Common myeloid progenitor, CD34-positive (primary cell): ENCODE data around the gene SEC14L3.

Experiments
- CTCF ChIA-PET: fragments of 350-600 bp; sonication (Branson Sonifier 250); formaldehyde crosslinking; loops from one replicate; lab custom pipeline; 2021; ENCODE audit warnings: antibody characterized with exemption; lab: Charles Lee
- POLR2A ChIA-PET: fragments of 350-600 bp; sonication (Branson Sonifier 250); formaldehyde crosslinking; loops from one replicate; lab custom pipeline; 2021; ENCODE audit warnings: antibody characterized with exemption; lab: Charles Lee
- DNase-seq, 3 donors: peaks; one replicate each; pipeline versions ENCODE4 v3.0.0 to v3.0.0-alpha.2; 2013
- H3K27ac ChIP-seq, 2 experiments: 1 replicate in 1 of 2; 2 replicates in 1 of 2; pipeline ENCODE4 v1.7.0; 2013; ENCODE audit warnings: inconsistent platforms in 2 of 2, low read length in 2 of 2, mild to moderate bottlenecking in 2 of 2, low read depth in 1 of 2, moderate library complexity in 1 of 2; ENCODE audit not compliant: severe bottlenecking in 2 of 2, insufficient read depth in 1 of 2, poor library complexity in 1 of 2
- H3K27me3 ChIP-seq, 5 experiments: replicated peaks in 2 of 5; 1 replicate in 3 of 5; 2 replicates in 2 of 5; pipeline versions ENCODE4 v1.6.1 to v1.7.0; 2013; ENCODE audit warnings: low read length in 4 of 5, mild to moderate bottlenecking in 2 of 5, moderate library complexity in 2 of 5, inconsistent platforms in 1 of 5; ENCODE audit not compliant: insufficient read depth in 5 of 5, control insufficient read depth in 4 of 5
- H3K36me3 ChIP-seq, 4 experiments: 1 replicate in 2 of 4; 2 replicates in 2 of 4; pipeline versions ENCODE4 v1.6.1 to v1.7.0; 2013; ENCODE audit warnings: low read length in 3 of 4, control low read depth in 1 of 4, mild to moderate bottlenecking in 1 of 4; ENCODE audit not compliant: control insufficient read depth in 4 of 4, insufficient read depth in 4 of 4
- H3K4me1 ChIP-seq, 4 experiments: 1 replicate in 3 of 4; 2 replicates in 1 of 4; pipeline versions ENCODE4 v1.6.1 to v1.7.1; 2013; ENCODE audit warnings: low read length in 3 of 4, mild to moderate bottlenecking in 3 of 4, control low read depth in 1 of 4, inconsistent platforms in 1 of 4, moderate library complexity in 1 of 4; ENCODE audit not compliant: control insufficient read depth in 4 of 4, insufficient read depth in 4 of 4; ENCODE audit errors: control extremely low read depth in 1 of 4
- H3K4me3 ChIP-seq, 7 experiments: 1 replicate in 4 of 7; 2 replicates in 3 of 7; pipeline versions ENCODE4 v1.5.1 to v1.7.0; 2013; ENCODE audit warnings: mild to moderate bottlenecking in 7 of 7, low read length in 6 of 7, moderate library complexity in 6 of 7, inconsistent platforms in 2 of 7, low read depth in 2 of 7, control low read depth in 1 of 7; ENCODE audit not compliant: insufficient read depth in 4 of 7, control insufficient read depth in 1 of 7; ENCODE audit errors: extremely low read depth in 1 of 7
- H3K9me3 ChIP-seq, 5 experiments: 1 replicate in 4 of 5; 2 replicates in 1 of 5; pipeline versions ENCODE4 v1.6.1 to v1.7.1; 2013; ENCODE audit warnings: low read length in 4 of 5, mild to moderate bottlenecking in 2 of 5, inconsistent platforms in 1 of 5, low read depth in 1 of 5, moderate library complexity in 1 of 5; ENCODE audit not compliant: control insufficient read depth in 4 of 5, insufficient read depth in 2 of 5; ENCODE audit errors: control extremely low read depth in 1 of 5
- WGBS: methylation state at CpG from one replicate; pipeline ENCODE4 v1.1.5; 2013; ENCODE audit not compliant: insufficient coverage; 5-methylcytosine and 5-hydroxymethylcytosine counted together

The SEC14L3 gene

DNA sequence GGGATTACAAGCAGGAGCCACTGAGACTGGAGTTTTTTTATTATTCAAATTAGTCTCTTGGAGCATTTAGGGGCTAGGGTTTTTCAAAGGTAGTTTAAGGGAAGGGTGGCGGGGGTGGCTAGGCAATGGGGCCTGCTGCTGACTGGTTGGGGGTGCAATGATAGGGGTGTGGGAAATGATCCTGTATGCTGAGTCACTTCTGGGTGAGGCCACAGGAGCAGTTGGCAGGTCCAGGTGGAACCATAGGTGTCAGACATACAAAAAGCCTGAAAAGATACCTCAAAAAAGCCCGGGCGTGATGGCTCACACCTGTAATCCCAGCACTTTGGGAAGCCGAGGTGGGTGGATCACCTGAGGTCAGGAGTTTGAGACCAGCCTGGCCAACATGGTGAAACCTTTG lies 32.6 kb downstream of the SEC14L3 start:
- H3K27me3 ChIP-seq: peaks cover 0 to 7% (median 4%) of the 10 kb centered on the region in 5 experiments
- DNase-seq: no peak
- CTCF ChIA-PET: interaction anchor here (1.3 kb wide), 1 partner anchor 16 kb away, joined by 3 read pairs; no protein-coding TSS in a partner anchor
- H3K4me3 ChIP-seq: no peak overlapping the region
- no peaks in the 10 kb centered on the region for H3K36me3 ChIP-seq
- POLR2A ChIA-PET: no interaction called here
- H3K9me3 ChIP-seq: no peaks in the 10 kb centered on the region
- 87% methylated on average over 4 of the region's 4 CpGs for WGBS
- peaks cover 0 to 18% (median 14%) of the 10 kb centered on the region in 4 experiments for H3K4me1 ChIP-seq
- no peak overlapping the region for H3K27ac ChIP-seq

DNA sequence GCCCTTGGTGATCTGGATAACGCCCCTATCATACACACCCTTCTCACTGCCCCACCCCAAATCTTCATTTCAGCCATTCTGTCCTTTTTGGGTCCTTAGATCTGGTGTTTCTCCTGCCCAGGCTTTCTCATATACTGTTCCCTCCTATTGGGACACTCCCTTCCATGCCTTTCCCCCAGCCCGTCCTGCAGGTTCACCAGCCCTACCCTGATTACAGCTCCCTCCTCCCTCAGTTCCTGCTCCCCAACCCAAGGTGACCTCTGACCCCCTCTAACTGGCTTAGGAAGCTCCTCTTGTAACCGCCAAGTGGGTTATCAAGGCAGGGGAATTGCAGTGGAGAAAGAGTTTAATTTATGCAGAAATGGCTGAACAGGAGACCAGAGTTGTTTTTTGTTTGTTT lies 33.3 kb downstream of the SEC14L3 start:
- no peak overlapping the region for H3K4me3 ChIP-seq
- peaks cover 0 to 18% (median 14%) of the 10 kb centered on the region in 4 experiments for H3K4me1 ChIP-seq
- no peak for DNase-seq
- 88% methylated on average over 2 of the region's 3 CpGs for whole genome bisulfite sequencing
- H3K9me3 ChIP-seq: no peaks in the 10 kb centered on the region
- H3K27ac ChIP-seq: no peak overlapping the region
- peaks cover 0 to 7% (median 4%) of the 10 kb centered on the region in 5 experiments for H3K27me3 ChIP-seq
- H3K36me3 ChIP-seq: no peaks in the 10 kb centered on the region
- ChIA-PET CTCF (interaction anchor here (1.2 to 2.9 kb wide), 3 partner anchors 11 to 27 kb away, joined by 3 to 14 read pairs (median 10); partner anchors contain the start of gene MTFP1), POLR2A (no interaction called here)

DNA sequence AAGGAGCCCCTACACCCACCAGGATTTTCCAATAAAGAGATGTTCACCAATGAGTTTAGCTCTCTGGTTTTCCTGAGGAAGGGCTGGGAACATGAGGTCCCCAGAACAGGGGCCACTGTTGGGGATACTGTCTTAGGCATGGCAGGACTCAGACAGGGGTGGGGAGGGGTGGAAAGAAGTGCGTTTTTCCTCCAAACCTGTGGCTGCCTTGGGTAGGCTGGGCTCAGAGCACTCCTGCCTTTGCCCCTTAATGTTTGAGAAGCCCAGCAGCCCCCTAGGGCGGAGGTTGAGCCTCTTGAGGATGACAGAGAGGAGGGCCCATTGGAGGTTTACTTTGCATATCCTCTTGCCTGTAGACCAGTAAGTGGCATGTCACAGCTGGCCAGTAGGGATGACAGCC lies 35.6 kb downstream of the SEC14L3 start:
- no peak overlapping the region for H3K27ac ChIP-seq
- WGBS: 100% methylated on average over 2 of the region's 2 CpGs
- CTCF ChIA-PET: interaction anchor here (1.0 to 2.9 kb wide), 2 partner anchors 8 kb away, joined by 4 to 14 read pairs; no protein-coding TSS in a partner anchor

DNA sequence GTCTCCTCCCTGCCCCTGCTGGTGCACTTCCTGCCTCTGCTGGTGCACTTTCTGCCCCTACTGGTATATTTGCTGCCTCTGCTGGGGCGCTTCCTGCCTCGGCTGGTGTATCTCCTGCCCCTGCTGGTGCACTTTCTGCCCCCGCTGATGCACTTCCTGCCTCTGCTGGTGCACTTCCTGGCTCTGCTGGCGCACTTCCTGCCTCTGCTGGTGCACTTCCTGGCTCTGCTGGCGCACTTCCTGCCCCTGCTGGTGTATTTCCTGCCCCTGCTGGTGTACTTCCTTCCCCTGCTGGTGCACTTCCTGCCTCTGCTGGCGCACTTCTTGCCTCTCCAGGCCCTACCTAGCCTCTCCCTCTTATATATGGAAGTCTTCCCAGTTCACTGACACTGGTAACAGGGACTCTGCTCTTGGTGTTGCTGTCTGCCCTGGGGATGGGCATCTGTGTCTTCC lies 36.1 kb downstream of the SEC14L3 start:
- Histone ChIP-seq H3K9me3 (no peaks in the 10 kb centered on the region), H3K4me3 (no peak overlapping the region), H3K36me3 (no peaks in the 10 kb centered on the region), H3K27me3 (peaks cover 0 to 7% (median 2%) of the 10 kb centered on the region in 5 experiments), H3K4me1 (peaks cover 0 to 11% (median 9%) of the 10 kb centered on the region in 4 experiments), H3K27ac (no peak overlapping the region)
- peak in 2 of 3 donors; percentile 19 to 28 for DNase-seq
- WGBS: 63% methylated on average over 6 of the region's 6 CpGs
- CTCF ChIA-PET: interaction anchor here (1.0 to 2.9 kb wide), 2 partner anchors 8 to 9 kb away, joined by 4 to 14 read pairs; no protein-coding TSS in a partner anchor
- POLR2A ChIA-PET: no interaction called here

More for the DNA sequence above, 35.6 kb downstream of the SEC14L3 start:
- no peak for DNase-seq
- Histone ChIP-seq H3K9me3 (no peaks in the 10 kb centered on the region), H3K36me3 (no peaks in the 10 kb centered on the region), H3K4me3 (no peak overlapping the region), H3K4me1 (peaks cover 0 to 12% (median 10%) of the 10 kb centered on the region in 4 experiments), H3K27me3 (peaks cover 0 to 7% (median 2%) of the 10 kb centered on the region in 5 experiments)
- POLR2A ChIA-PET: interaction anchor here (0.7 kb wide), 1 partner anchor 350 kb away, joined by 4 read pairs; no protein-coding TSS in a partner anchor

DNA sequence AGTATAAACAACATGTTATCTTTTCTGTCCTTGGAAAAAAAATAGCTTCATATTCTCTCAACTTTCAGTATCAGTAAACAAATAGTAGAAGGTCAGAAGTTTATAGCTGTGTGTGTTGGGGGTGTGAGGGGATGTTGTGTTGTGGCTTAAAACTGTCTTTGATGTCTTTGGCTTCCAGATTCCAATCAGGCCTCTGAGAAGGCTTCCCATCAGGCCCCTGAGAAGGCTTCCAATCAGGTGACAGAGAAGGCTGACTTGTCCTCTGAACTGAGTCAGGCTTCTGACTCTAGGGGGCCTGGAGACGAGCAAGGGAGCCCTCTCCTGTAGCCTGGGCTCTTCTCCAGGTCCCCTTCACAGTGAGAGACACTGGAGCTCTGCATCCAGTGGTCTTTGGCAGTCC lies 37.0 kb downstream of the SEC14L3 start:
- ChIA-PET CTCF (interaction anchor here (2.8 kb wide), 1 partner anchor 9 kb away, joined by 12 read pairs; no protein-coding TSS in a partner anchor), POLR2A (no interaction called here)
- no peak for DNase-seq

DNA sequence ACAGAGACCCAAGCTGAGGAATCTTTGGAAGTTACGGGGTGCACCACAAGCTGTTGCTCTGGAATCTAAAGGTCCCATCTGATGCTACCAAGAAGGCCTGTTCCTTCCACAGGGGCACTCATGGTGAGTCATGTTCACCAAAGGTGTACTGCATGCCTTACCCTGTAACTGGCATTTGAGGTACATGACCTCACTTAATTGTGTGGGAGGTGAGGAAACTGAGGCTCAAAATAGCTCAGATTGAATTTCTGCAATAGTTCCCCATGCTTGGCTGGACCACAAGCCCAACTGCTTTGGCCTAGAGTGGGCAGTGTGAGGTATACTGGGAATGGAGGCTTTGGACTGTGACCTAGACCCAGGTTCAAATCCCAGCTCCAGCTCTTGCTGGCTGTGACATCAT lies 38.0 kb downstream of the SEC14L3 start:
- POLR2A ChIA-PET: no interaction called here
- Histone ChIP-seq H3K36me3 (peaks cover 0 to 10% (median 0%) of the 10 kb centered on the region in 4 experiments), H3K4me3 (no peak overlapping the region), H3K27me3 (peaks cover 0 to 2% (median 0%) of the 10 kb centered on the region in 5 experiments), H3K9me3 (no peaks in the 10 kb centered on the region), H3K4me1 (peaks cover 0 to 11% (median 9%) of the 10 kb centered on the region in 4 experiments), H3K27ac (no peak overlapping the region)
- CTCF ChIA-PET: interaction anchor here (1.2 to 2.8 kb wide), 3 partner anchors 9 to 12 kb away, joined by 3 to 12 read pairs (median 4); partner anchors contain the start of gene MTFP1
- WGBS: no CpG with 5 or more reads among the region's 1 CpG
- DNase-seq: no peak

More for the DNA sequence above, 37.0 kb downstream of the SEC14L3 start:
- WGBS: 50% methylated on average over 1 of the region's 1 CpG
- H3K27me3 ChIP-seq: peaks cover 0 to 3% (median 2%) of the 10 kb centered on the region in 5 experiments
- no peaks in the 10 kb centered on the region for H3K36me3 ChIP-seq
- H3K4me1 ChIP-seq: peaks cover 0 to 11% (median 9%) of the 10 kb centered on the region in 4 experiments
- no peaks in the 10 kb centered on the region for H3K9me3 ChIP-seq
- no peak overlapping the region for H3K27ac ChIP-seq
- no peak overlapping the region for H3K4me3 ChIP-seq

DNA sequence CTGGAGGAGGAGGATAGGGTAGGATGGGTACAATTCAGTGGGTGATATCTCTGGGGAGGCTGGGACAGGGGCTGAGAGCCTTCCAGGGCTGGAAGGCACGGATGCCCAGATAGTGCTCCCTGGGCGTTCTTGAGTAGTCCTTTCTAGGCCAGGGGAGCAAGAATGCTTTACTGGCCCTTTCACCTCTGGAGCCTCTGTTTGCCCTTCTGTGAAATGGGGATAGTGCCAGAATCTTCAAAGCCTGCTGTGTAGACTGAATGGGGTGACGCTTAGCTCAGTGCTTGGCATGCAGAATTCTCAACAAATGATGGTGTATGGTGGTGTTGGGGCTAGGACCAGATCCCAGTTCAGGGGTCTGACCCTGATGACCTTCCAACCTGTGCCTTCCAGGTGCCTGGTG lies 38.6 kb downstream of the SEC14L3 start:
- no peaks in the 10 kb centered on the region for H3K27me3 ChIP-seq
- H3K4me3 ChIP-seq: no peak overlapping the region
- CTCF ChIA-PET: interaction anchor here (1.0 to 2.8 kb wide), 6 partner anchors 8 to 48 kb away, joined by 3 to 12 read pairs (median 3); partner anchors contain the start of genes MTFP1 and SEC14L2
- H3K27ac ChIP-seq: no peak overlapping the region
- H3K4me1 ChIP-seq: peaks cover 0 to 11% (median 9%) of the 10 kb centered on the region in 4 experiments
- H3K9me3 ChIP-seq: no peaks in the 10 kb centered on the region
- no peak for DNase-seq
- 95% methylated on average over 2 of the region's 3 CpGs for WGBS
- POLR2A ChIA-PET: no interaction called here
- H3K36me3 ChIP-seq: peaks cover 0 to 15% (median 1%) of the 10 kb centered on the region in 4 experiments
